ENCODE data around the gene POU3F1.

POU3F1 gene

DNA sequence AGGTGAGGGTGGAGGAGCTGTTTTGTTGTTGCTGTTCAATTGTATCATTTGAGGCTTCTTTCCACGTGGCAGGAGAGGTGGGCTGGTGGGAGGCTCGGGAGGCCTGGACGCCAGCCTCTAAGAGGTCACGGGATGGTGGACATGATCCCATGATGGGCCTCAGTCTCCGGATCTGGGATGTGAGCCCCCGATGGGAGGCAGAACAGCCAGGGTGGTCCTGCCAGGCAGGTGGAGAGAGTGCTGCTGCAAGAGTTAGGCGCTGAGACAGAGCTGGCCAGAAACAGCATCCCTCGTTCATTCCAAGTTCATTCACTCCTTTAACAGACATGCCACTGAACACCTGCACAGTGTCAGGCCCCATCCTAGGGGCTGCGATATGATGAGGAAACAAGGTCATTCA lies 41.1 kb upstream of the POU3F1 start:
- Histone ChIP-seq H3K9ac (ENCODE audit: low read length) (no peak overlapping the region), H2AFZ (ENCODE audit: low read depth, low read length, severe bottlenecking) (no peak overlapping the region), H4K20me1 (ENCODE audit: low read depth, low read length) (no peaks in the 10 kb centered on the region), H3K27me3 (ENCODE audit: low read length) (no peaks in the 10 kb centered on the region), H3F3A (ENCODE audit: insufficient read depth) (no peaks in the 10 kb centered on the region), H3K4me3 (ENCODE audit: insufficient read depth, low read length, poor library complexity, severe bottlenecking) (no peak overlapping the region), H3K27ac (ENCODE audit: low read depth, low read length) (no peak overlapping the region), H3K36me3 (ENCODE audit: low read length) (no peaks in the 10 kb centered on the region), H3K79me2 (ENCODE audit: insufficient read depth, low read length) (no peaks in the 10 kb centered on the region), H3K9me2 (replicated peaks; ENCODE audit: insufficient read depth, low read length) (no peaks in the 10 kb centered on the region), H3K9me3 (ENCODE audit: insufficient read depth, low read length) (no peaks in the 10 kb centered on the region), H3K4me2 (ENCODE audit: low read depth, low read length, poor library complexity, severe bottlenecking) (no peak overlapping the region)
- TF ChIP-seq EZH2phosphoT487 (conservative IDR thresholded peaks at IDR 0.05; ENCODE audit: low read length) = no peak
- TF ChIP-seq, protein P1, sequence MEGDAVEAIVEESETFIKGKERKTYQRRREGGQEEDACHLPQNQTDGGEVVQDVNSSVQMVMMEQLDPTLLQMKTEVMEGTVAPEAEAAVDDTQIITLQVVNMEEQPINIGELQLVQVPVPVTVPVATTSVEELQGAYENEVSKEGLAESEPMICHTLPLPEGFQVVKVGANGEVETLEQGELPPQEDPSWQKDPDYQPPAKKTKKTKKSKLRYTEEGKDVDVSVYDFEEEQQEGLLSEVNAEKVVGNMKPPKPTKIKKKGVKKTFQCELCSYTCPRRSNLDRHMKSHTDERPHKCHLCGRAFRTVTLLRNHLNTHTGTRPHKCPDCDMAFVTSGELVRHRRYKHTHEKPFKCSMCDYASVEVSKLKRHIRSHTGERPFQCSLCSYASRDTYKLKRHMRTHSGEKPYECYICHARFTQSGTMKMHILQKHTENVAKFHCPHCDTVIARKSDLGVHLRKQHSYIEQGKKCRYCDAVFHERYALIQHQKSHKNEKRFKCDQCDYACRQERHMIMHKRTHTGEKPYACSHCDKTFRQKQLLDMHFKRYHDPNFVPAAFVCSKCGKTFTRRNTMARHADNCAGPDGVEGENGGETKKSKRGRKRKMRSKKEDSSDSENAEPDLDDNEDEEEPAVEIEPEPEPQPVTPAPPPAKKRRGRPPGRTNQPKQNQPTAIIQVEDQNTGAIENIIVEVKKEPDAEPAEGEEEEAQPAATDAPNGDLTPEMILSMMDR (IDR thresholded peaks at IDR 0.05; ENCODE audit: insufficient read depth, low read length, poor library complexity, severe bottlenecking) = no peak

DNA sequence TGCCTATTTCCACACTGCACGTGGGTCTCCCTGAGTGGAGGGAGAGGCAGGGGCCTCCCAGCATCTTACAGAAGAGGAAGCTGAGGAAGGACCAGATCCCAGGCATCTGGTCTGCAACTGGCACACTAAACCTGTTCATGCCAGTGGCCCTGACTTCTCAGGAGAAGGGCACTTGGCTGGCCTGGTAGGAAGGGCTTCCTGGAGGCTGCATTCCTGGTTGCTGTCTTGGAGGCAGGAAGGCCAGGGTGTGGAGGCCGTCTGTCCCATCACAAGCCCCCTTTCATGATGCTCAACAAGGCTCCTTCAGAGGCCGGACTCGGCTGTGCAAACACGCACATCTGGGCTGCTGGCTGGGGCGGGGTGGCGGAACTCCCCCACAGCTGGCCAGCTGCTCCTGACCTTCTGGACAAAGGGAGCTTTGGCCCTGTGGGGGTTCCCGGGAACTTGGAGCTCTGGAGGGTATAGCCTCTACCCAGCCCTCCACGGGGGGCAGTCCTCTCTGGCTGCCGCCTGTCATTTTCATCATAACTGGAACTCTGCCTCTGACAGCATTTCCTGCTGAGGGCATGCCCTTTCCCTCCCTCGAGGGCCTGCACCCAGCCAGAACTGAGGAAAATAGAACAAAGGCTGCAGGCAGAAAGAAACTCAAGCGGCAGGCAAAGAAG lies 39.2 kb upstream of the POU3F1 start:
- no peak overlapping the region for H3K9ac ChIP-seq (ENCODE audit: low read length)
- no peak overlapping the region for H2AFZ ChIP-seq (ENCODE audit: low read depth, low read length, severe bottlenecking)
- H3K9me2 ChIP-seq (replicated peaks; ENCODE audit: insufficient read depth, low read length) = no peaks in the 10 kb centered on the region
- no peaks in the 10 kb centered on the region for H4K20me1 ChIP-seq (ENCODE audit: low read depth, low read length)
- no peaks in the 10 kb centered on the region for H3K27me3 ChIP-seq (ENCODE audit: low read length)
- H3K9me3 ChIP-seq (ENCODE audit: insufficient read depth, low read length) = no peaks in the 10 kb centered on the region
- H3K27ac ChIP-seq (ENCODE audit: low read depth, low read length) = no peak overlapping the region
- TF ChIP-seq EZH2phosphoT487 (conservative IDR thresholded peaks at IDR 0.05; ENCODE audit: low read length) = no peak
- TF ChIP-seq, protein P1 (IDR thresholded peaks at IDR 0.05; ENCODE audit: insufficient read depth, low read length, poor library complexity, severe bottlenecking) = no peak
- no peak overlapping the region for H3K4me2 ChIP-seq (ENCODE audit: low read depth, low read length, poor library complexity, severe bottlenecking)
- no peaks in the 10 kb centered on the region for H3K79me2 ChIP-seq (ENCODE audit: insufficient read depth, low read length)
- H3K36me3 ChIP-seq (ENCODE audit: low read length) = no peaks in the 10 kb centered on the region
- H3F3A ChIP-seq (ENCODE audit: insufficient read depth) = no peaks in the 10 kb centered on the region
- H3K4me3 ChIP-seq (ENCODE audit: insufficient read depth, low read length, poor library complexity, severe bottlenecking) = no peak overlapping the region

DNA sequence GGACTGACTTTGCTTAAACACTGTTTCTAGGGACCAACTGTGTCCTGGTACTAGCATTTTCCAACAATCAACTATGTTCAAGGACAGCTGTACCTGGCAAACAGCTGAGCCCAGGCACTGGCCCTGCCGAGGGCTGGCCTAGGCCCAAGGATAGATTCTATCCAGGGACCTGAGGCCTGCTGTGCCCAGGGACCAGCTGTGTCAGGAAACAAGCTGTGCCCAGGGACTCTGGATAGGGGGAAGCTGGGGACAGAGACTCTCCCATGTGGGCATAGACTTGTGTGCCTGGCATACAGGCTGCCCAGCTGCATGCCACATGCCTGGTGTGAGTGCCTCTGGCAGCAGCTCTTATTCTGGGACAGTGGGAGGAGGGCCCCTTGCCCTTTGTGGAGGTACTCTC lies 38.1 kb upstream of the POU3F1 start:
- Histone ChIP-seq H3K4me3 (ENCODE audit: insufficient read depth, low read length, poor library complexity, severe bottlenecking) (no peak overlapping the region), H3K27ac (ENCODE audit: low read depth, low read length) (no peak overlapping the region), H3K9ac (ENCODE audit: low read length) (no peak overlapping the region), H3K9me3 (ENCODE audit: insufficient read depth, low read length) (no peaks in the 10 kb centered on the region), H3K9me2 (replicated peaks; ENCODE audit: insufficient read depth, low read length) (no peaks in the 10 kb centered on the region), H3F3A (ENCODE audit: insufficient read depth) (no peaks in the 10 kb centered on the region), H3K36me3 (ENCODE audit: low read length) (no peaks in the 10 kb centered on the region), H3K79me2 (ENCODE audit: insufficient read depth, low read length) (no peaks in the 10 kb centered on the region), H2AFZ (ENCODE audit: low read depth, low read length, severe bottlenecking) (no peak overlapping the region), H3K27me3 (ENCODE audit: low read length) (no peaks in the 10 kb centered on the region), H3K4me2 (ENCODE audit: low read depth, low read length, poor library complexity, severe bottlenecking) (no peak overlapping the region), H4K20me1 (ENCODE audit: low read depth, low read length) (no peaks in the 10 kb centered on the region)
- no peak for TF ChIP-seq EZH2phosphoT487 (conservative IDR thresholded peaks at IDR 0.05; ENCODE audit: low read length)
- TF ChIP-seq, protein P1 (IDR thresholded peaks at IDR 0.05; ENCODE audit: insufficient read depth, low read length, poor library complexity, severe bottlenecking) = no peak

Data from SU-DHL-6 (cell line).